ENCODE data around the gene OR2T27.
"Not testable (repeated sequence)": the region's sequence is repeated elsewhere in the genome, so short reads cannot be mapped to it uniquely, and the experiment has no call there.

DNA sequence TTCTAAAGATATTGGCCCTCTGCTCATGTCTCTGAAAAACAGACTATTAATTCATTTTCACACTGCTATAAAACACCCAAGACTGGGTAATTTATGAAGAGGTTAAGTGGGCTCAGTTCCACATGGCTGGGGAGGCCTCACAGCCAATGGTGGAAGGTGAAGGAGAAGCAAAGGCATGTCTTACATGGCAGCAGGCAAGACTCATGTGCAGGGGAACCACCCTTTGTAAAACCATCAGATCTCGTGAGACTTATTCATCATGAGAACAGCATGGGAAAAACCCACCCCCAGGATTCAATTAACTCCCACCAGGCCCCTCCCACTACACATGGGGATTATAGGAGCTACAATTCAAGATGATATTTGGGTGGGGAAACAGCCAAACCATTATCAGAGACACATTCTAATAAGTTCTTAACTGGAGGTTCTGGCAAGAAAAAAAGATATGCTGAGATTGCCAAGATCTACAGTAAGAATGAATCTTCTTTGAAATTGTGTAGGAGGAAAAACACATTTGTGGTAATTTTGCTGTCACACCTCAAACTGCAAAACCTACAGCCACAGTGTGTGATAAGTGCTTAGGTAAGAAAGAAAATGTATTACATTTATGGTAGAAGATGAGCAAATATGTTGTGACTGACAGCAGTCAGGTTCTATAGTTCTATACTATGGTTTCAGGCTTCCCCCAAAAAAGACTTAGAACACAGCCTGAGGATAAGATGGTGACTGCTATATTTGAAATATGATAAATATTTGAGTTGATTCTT, 6.4 kb downstream of the OR2T27 start:
- TF ChIP-seq, protein P1, sequence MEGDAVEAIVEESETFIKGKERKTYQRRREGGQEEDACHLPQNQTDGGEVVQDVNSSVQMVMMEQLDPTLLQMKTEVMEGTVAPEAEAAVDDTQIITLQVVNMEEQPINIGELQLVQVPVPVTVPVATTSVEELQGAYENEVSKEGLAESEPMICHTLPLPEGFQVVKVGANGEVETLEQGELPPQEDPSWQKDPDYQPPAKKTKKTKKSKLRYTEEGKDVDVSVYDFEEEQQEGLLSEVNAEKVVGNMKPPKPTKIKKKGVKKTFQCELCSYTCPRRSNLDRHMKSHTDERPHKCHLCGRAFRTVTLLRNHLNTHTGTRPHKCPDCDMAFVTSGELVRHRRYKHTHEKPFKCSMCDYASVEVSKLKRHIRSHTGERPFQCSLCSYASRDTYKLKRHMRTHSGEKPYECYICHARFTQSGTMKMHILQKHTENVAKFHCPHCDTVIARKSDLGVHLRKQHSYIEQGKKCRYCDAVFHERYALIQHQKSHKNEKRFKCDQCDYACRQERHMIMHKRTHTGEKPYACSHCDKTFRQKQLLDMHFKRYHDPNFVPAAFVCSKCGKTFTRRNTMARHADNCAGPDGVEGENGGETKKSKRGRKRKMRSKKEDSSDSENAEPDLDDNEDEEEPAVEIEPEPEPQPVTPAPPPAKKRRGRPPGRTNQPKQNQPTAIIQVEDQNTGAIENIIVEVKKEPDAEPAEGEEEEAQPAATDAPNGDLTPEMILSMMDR (IDR thresholded peaks at IDR 0.05; ENCODE audit: low read length) = not testable (repeated sequence)
- TF ChIP-seq EZH2 (IDR thresholded peaks at IDR 0.05; ENCODE audit: borderline replicate concordance, low read length) = not testable (repeated sequence)
